Progenitor cell of endocrine pancreas (in vitro differentiated cells): ENCODE results near the gene TENT4A. TPM values are rescaled to one million over a fixed set of nuclear protein-coding genes. Genes with fewer than 3 reads are reported as not detected.

ENCODE experiments used
- DNase-seq: peaks from one replicate; pipeline ENCODE4 v3.0.0; 2021; ENCODE audit warnings: low spot score; ENCODE audit not compliant: unreplicated experiment
- H3K27ac Mint-ChIP-seq: 2 replicates; pipeline ENCODE4 v1.8.0; 2021; ENCODE audit warnings: mild to moderate bottlenecking, moderate library complexity, mixed read lengths
- H3K27me3 Mint-ChIP-seq: 2 replicates; pipeline ENCODE4 v1.8.0; 2021; ENCODE audit warnings: mixed read lengths
- H3K36me3 Mint-ChIP-seq: 2 replicates; pipeline ENCODE4 v1.8.0; 2022; ENCODE audit warnings: mixed read lengths; ENCODE audit not compliant: insufficient read depth
- H3K4me1 Mint-ChIP-seq: 2 replicates; pipeline ENCODE4 v1.8.0; 2021; ENCODE audit warnings: low read depth, mixed read lengths
- H3K4me3 Mint-ChIP-seq: 2 replicates; pipeline ENCODE4 v1.8.0; 2021; ENCODE audit warnings: low read depth, mild to moderate bottlenecking, moderate library complexity, mixed read lengths
- H3K9me3 Mint-ChIP-seq: 2 replicates; pipeline ENCODE4 v1.8.0; 2021; ENCODE audit warnings: low read depth, mixed read lengths
- CTCF ChIP-seq: fragments of 200-600 bp; sonication (generic); IDR thresholded peaks from one replicate; pipeline ENCODE4 v1.5.0; 2021; ENCODE audit warnings: antibody characterized with exemption, mild to moderate bottlenecking; ENCODE audit not compliant: unreplicated experiment
- total RNA-seq: library from RNA; stranded (reverse); gene quantifications from 2 replicates; pipeline ENCODE4 v1.2.1, GENCODE V29; 2021

TENT4A gene
- total RNA-seq, 1 donor from 2014 or later = 30.0 TPM

GRCh38 chr5:6755519-6755918 is 42.3 kb downstream of the TENT4A start:
- no peak overlapping the region for H3K27ac Mint-ChIP-seq
- TF ChIP-seq CTCF = no peak
- H3K4me1 Mint-ChIP-seq = no peaks in the 10 kb centered on the region
- no peaks in the 10 kb centered on the region for H3K27me3 Mint-ChIP-seq
- no peak for DNase-seq
- H3K4me3 Mint-ChIP-seq = no peak overlapping the region
- no peaks in the 10 kb centered on the region for H3K9me3 Mint-ChIP-seq
- H3K36me3 Mint-ChIP-seq = peaks cover 35% of the 10 kb centered on the region

GRCh38 chr5:6755941-6756340 is 42.7 kb downstream of the TENT4A start:
- Mint-ChIP-seq H3K27me3 (no peaks in the 10 kb centered on the region), H3K27ac (no peak overlapping the region)
- TF ChIP-seq CTCF = no peak

GRCh38 chr5:6757414-6757969 is 44.3 kb downstream of the TENT4A start:
- no peak for DNase-seq
- no peaks in the 10 kb centered on the region for H3K27me3 Mint-ChIP-seq
- H3K27ac Mint-ChIP-seq = no peak overlapping the region
- H3K36me3 Mint-ChIP-seq = peaks cover 27% of the 10 kb centered on the region
- no peak for TF ChIP-seq CTCF
- no peak overlapping the region for H3K4me3 Mint-ChIP-seq
- no peaks in the 10 kb centered on the region for H3K4me1 Mint-ChIP-seq
- no peaks in the 10 kb centered on the region for H3K9me3 Mint-ChIP-seq

More at GRCh38 chr5:6755941-6756340, 42.7 kb downstream of the TENT4A start:
- Mint-ChIP-seq H3K36me3 (peaks cover 33% of the 10 kb centered on the region), H3K4me1 (no peaks in the 10 kb centered on the region), H3K4me3 (no peak overlapping the region), H3K9me3 (no peaks in the 10 kb centered on the region)
- DNase-seq = no peak

GRCh38 chr5:6758236-6758635 is 45.0 kb downstream of the TENT4A start:
- Mint-ChIP-seq H3K4me3 (no peak overlapping the region), H3K27ac (no peak overlapping the region), H3K9me3 (no peaks in the 10 kb centered on the region), H3K4me1 (no peaks in the 10 kb centered on the region), H3K36me3 (peaks cover 24% of the 10 kb centered on the region), H3K27me3 (no peaks in the 10 kb centered on the region)
- DNase-seq = no peak
- no peak for TF ChIP-seq CTCF

GRCh38 chr5:6758706-6759105 is 45.5 kb downstream of the TENT4A start:
- H3K36me3 Mint-ChIP-seq = peaks cover 20% of the 10 kb centered on the region
- H3K27ac Mint-ChIP-seq = no peak overlapping the region
- no peak for DNase-seq
- H3K4me3 Mint-ChIP-seq = no peak overlapping the region
- no peaks in the 10 kb centered on the region for H3K27me3 Mint-ChIP-seq
- no peaks in the 10 kb centered on the region for H3K9me3 Mint-ChIP-seq
- H3K4me1 Mint-ChIP-seq = no peaks in the 10 kb centered on the region
- no peak for TF ChIP-seq CTCF
